ENCODE measurements around the gene CD80. TPM values are rescaled to one million over a fixed set of nuclear protein-coding genes. Genes with fewer than 3 reads are reported as not detected.
"Not testable (repeated sequence)": the region's sequence is repeated elsewhere in the genome, so short reads cannot be mapped to it uniquely, and the experiment has no call there.

CD80 gene
- total RNA-seq, 1 experiment from 2014 or later = not detected

- DNase-seq (ENCODE audit: low read depth) = no peak
- in situ Hi-C loops (cut with HindIII; ENCODE audit: low pct_unique_long_range_greater_than_20kb, low sequenced_read_pairs) = no loop called here
These were observed 4.1 kb downstream of the CD80 start for GRCh38 chr3:119555309-119555735.

GRCh38 chr3:119553823-119554415 is 5.5 kb downstream of the CD80 start:
- in situ Hi-C loops (cut with HindIII; ENCODE audit: low pct_unique_long_range_greater_than_20kb, low sequenced_read_pairs) = no loop called here
- no peak for DNase-seq (ENCODE audit: low read depth)

GRCh38 chr3:119552928-119553327 is 6.5 kb downstream of the CD80 start:
- in situ Hi-C loops (cut with HindIII; ENCODE audit: low pct_unique_long_range_greater_than_20kb, low sequenced_read_pairs); DNase-seq (ENCODE audit: low read depth): not testable (repeated sequence)

GRCh38 chr3:119551598-119551997 is 7.8 kb downstream of the CD80 start:
- in situ Hi-C loops (cut with HindIII; ENCODE audit: low pct_unique_long_range_greater_than_20kb, low sequenced_read_pairs) = no loop called here

GRCh38 chr3:119550192-119550910 is 9.1 kb downstream of the CD80 start:
- DNase-seq (ENCODE audit: low read depth) = no peak
- in situ Hi-C loops (cut with HindIII; ENCODE audit: low pct_unique_long_range_greater_than_20kb, low sequenced_read_pairs) = no loop called here

More at GRCh38 chr3:119551598-119551997, 7.8 kb downstream of the CD80 start:
- no peak for DNase-seq (ENCODE audit: low read depth)

- in situ Hi-C loops (cut with HindIII; ENCODE audit: low pct_unique_long_range_greater_than_20kb, low sequenced_read_pairs) = no loop called here
- no peak for DNase-seq (ENCODE audit: low read depth)
These were observed 11.1 kb downstream of the CD80 start for GRCh38 chr3:119548341-119548740.

GRCh38 chr3:119547227-119547626 is 12.2 kb downstream of the CD80 start:
- in situ Hi-C loops (cut with HindIII; ENCODE audit: low pct_unique_long_range_greater_than_20kb, low sequenced_read_pairs) = no loop called here
- no peak for DNase-seq (ENCODE audit: low read depth)

- DNase-seq (ENCODE audit: low read depth) = no peak
- in situ Hi-C loops (cut with HindIII; ENCODE audit: low pct_unique_long_range_greater_than_20kb, low sequenced_read_pairs) = no loop called here
These were observed 16.3 kb downstream of the CD80 start for GRCh38 chr3:119543147-119543546.

- DNase-seq (ENCODE audit: low read depth) = no peak
- in situ Hi-C loops (cut with HindIII; ENCODE audit: low pct_unique_long_range_greater_than_20kb, low sequenced_read_pairs) = no loop called here
These were observed 17.1 kb downstream of the CD80 start for GRCh38 chr3:119542168-119542767.

GRCh38 chr3:119541547-119541946 is 17.9 kb downstream of the CD80 start:
- no peak for DNase-seq (ENCODE audit: low read depth)
- in situ Hi-C loops (cut with HindIII; ENCODE audit: low pct_unique_long_range_greater_than_20kb, low sequenced_read_pairs) = no loop called here

- DNase-seq (ENCODE audit: low read depth) = no peak
- in situ Hi-C loops (cut with HindIII; ENCODE audit: low pct_unique_long_range_greater_than_20kb, low sequenced_read_pairs) = no loop called here
These were observed 20.6 kb downstream of the CD80 start for GRCh38 chr3:119538772-119539171.

- in situ Hi-C loops (cut with HindIII; ENCODE audit: low pct_unique_long_range_greater_than_20kb, low sequenced_read_pairs) = no loop called here
- no peak for DNase-seq (ENCODE audit: low read depth)
These were observed 22.7 kb downstream of the CD80 start for GRCh38 chr3:119536757-119537156.

GRCh38 chr3:119534296-119534695 is 25.1 kb downstream of the CD80 start:
- in situ Hi-C loops (cut with HindIII; ENCODE audit: low pct_unique_long_range_greater_than_20kb, low sequenced_read_pairs) = no loop called here
- no peak for DNase-seq (ENCODE audit: low read depth)

GRCh38 chr3:119531151-119531550 is 28.3 kb downstream of the CD80 start:
- in situ Hi-C loops (cut with HindIII; ENCODE audit: low pct_unique_long_range_greater_than_20kb, low sequenced_read_pairs) = no loop called here
- DNase-seq (ENCODE audit: low read depth) = no peak

- in situ Hi-C loops (cut with HindIII; ENCODE audit: low pct_unique_long_range_greater_than_20kb, low sequenced_read_pairs) = no loop called here
- no peak for DNase-seq (ENCODE audit: low read depth)
These were observed 29.0 kb downstream of the CD80 start for GRCh38 chr3:119530456-119530855.

- in situ Hi-C loops (cut with HindIII; ENCODE audit: low pct_unique_long_range_greater_than_20kb, low sequenced_read_pairs) = no loop called here
- no peak for DNase-seq (ENCODE audit: low read depth)
These were observed 29.5 kb downstream of the CD80 start for GRCh38 chr3:119529883-119530282.

GRCh38 chr3:119527714-119528113 is 31.7 kb downstream of the CD80 start:
- in situ Hi-C loops (cut with HindIII; ENCODE audit: low pct_unique_long_range_greater_than_20kb, low sequenced_read_pairs) = no loop called here

GRCh38 chr3:119524931-119525662 is 34.3 kb downstream of the CD80 start:
- in situ Hi-C loops (cut with HindIII; ENCODE audit: low pct_unique_long_range_greater_than_20kb, low sequenced_read_pairs) = no loop called here
- DNase-seq (ENCODE audit: low read depth) = peak; percentile 11

More at GRCh38 chr3:119527714-119528113, 31.7 kb downstream of the CD80 start:
- DNase-seq (ENCODE audit: low read depth) = no peak

- in situ Hi-C loops (cut with HindIII; ENCODE audit: low pct_unique_long_range_greater_than_20kb, low sequenced_read_pairs) = no loop called here
- no peak for DNase-seq (ENCODE audit: low read depth)
These were observed 41.4 kb downstream of the CD80 start for GRCh38 chr3:119518026-119518425.
